HL-60/S4 (cell line): ENCODE data around the gene ESAM.

ENCODE experiments used
- in situ Hi-C: fragments of 300-500 bp; cut with MboI; formaldehyde crosslinking; loops from 2 replicates; pipeline ENCODE4 v1.14.3; 2022; ENCODE audit warnings: low sequenced_read_pairs

The ESAM gene

DNA sequence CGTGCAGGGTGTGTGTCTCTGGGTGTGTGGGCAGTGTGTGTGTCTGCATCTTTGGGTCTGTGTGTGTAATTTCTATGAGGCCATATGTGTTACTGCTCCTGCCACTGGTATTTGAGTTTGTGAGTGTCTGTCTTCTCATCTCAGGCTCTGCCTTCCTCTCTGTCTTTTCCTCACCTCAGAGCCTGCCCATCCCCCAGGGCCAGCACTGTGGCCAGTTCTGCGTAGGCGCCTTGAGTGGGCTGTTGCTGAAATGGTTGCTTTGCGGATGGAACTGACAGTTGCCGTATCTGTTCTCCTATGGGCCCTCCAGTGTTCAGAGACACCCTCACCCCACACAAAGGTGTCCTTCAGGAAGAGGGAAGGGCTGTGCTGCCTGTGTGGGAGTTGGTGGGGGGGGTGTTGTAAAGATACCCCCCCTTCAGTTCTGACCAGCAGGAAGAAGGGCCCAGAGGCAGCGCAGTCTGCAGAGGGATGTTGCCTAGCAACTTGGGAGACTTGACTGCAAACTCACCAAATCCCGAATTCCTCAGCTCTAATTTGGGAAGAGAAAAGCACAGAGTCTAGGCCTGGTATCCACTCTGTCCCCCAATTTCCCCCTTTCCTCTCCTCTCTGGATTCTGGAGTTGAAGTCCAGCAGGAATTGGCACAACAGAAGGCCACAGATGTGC is 24.3 kb downstream of the ESAM start:
- in situ Hi-C loops, result no loop called here

DNA sequence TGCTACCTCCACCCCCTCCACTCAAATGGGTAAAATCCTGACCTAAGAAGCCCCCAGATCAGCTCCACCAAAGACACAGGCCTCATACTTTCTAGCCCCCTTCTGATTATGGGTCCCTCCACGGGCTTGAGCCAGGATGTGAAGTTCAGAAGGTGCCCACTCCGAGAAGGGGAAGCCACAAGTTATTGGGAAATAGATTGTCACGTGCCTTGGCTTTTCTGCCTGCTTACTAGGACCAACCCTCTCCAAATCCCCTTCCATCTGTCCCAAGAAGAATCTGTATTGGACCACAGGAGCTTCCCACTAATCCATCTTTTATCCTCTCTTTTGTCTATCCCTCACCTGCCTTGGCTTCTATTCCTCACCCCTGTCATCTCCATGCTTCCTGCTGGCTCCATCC is 25.4 kb downstream of the ESAM start:
- in situ Hi-C loops, result no loop called here

DNA sequence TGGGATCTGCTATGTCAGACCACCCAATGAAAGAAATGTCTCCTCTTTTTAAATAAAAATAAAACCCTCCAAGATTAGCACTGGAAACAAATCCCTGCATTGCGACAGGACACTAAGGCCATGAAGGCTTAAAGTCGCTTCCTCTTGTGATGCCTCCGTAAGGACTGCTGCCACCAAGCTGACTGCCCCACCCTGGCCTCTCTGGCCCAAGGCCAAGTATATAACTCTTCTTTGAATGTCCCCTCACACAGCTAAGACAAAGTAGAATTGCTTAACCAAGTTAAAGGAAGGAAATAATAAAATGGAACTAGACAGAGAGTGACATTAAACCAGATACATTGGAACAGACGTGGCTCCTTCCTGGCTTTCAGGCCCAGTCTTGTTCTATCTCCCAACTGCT is 29.9 kb downstream of the ESAM start:
- in situ Hi-C loops, result no loop called here

GRCh38 chr11:124729571-124729970 is 32.5 kb downstream of the ESAM start:
- in situ Hi-C loops, result no loop called here

GRCh38 chr11:124728134-124728533 is 34.0 kb downstream of the ESAM start:
- in situ Hi-C loops, result no loop called here

GRCh38 chr11:124727474-124727873 is 34.6 kb downstream of the ESAM start:
- in situ Hi-C loops, result no loop called here

GRCh38 chr11:124725719-124726105 is 36.4 kb downstream of the ESAM start:
- in situ Hi-C loops, result no loop called here

DNA sequence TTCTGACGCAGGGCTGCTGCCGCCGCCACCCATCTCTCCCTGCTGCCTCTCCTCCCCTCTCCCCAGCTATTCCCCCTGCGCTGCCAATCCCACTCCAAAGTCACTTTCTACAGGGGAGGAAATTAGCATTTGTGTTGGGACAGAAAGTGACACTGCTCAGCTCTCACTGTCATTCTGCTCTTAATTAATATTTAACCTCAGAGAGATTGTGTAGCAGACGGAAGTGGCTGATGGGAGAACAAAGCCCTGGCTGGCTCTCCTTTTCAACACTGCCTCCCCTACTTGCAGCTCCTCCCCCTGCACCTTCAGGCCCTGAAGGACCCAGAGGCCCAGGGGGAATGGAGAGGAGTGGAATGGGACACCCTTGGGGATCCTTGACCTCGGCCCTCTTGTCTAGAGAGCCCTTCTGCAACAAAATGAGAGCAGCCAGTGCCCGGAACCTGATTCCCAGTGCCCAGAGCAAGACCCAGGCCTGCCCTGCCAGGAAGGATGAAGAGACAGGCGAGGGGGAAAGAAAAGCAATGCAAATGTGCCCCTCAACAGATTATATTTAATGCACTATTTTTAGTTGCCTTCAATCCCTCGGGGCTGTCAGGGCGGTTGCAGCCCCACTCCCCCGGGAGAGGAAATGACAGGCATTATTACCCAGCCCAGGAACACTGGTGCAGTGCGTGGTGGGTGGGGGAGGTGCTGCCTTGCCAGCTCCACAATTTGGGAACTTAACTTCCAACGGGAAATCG is 36.9 kb downstream of the ESAM start:
- in situ Hi-C loops, result no loop called here

DNA sequence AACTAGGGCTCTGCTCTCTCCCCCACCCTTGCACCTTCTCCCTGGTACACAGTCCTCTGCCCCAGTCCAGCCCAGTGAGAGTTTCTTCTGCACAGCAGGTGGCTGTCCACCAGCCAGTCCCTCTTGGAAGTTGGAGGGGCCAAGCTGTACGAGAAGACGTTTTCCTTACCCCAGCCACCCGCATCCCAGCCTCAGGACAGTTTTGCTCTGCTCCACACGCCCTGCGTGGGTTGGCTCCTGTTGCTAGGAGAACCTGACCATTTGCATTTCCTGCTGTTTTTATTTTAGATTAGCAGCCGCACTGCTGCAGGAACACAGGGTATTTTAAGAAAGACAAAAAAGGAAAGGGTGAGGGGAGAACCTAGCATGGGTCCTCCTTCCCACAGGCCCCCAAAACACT is 39.9 kb downstream of the ESAM start:
- in situ Hi-C loops, result no loop called here

DNA sequence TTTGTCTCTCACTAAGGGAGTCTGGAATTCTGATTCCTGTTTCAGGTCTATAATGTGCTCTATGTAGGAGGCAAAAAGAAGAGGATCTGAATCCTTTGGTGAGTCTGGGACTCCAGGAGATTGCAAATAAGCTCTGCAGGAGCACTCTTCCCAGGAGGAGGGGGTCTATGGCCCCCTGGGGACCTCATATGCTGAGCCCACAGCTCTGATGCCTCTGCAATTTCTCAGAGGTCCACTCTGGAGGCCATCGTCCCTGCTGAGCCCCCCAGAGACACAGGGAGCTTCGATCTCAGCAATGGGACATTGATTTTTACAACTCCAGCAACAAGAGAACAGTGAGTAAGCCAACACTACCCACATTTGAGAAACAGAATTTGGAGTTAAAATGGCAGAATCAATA is 42.6 kb downstream of the ESAM start:
- in situ Hi-C loops, result no loop called here

DNA sequence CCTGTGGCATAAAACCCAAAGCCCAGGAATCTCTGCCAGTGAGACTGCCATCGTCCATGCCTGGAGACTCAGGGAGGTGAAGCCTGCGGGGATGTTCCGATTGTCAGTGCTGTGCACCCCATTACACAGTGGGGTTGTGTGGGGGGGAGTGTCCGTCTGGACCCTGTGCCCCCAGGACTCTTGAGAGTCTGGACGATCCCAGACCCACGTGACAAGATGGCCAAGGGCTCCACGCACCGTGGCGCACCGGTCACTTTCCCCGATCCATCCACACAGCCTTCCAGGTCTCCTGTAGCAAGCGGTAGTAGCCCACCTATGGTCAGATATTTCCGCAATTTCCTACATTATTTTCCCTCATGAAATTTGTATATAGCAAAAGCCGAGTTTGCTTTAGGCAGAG is 43.3 kb downstream of the ESAM start:
- in situ Hi-C loops, result no loop called here

DNA sequence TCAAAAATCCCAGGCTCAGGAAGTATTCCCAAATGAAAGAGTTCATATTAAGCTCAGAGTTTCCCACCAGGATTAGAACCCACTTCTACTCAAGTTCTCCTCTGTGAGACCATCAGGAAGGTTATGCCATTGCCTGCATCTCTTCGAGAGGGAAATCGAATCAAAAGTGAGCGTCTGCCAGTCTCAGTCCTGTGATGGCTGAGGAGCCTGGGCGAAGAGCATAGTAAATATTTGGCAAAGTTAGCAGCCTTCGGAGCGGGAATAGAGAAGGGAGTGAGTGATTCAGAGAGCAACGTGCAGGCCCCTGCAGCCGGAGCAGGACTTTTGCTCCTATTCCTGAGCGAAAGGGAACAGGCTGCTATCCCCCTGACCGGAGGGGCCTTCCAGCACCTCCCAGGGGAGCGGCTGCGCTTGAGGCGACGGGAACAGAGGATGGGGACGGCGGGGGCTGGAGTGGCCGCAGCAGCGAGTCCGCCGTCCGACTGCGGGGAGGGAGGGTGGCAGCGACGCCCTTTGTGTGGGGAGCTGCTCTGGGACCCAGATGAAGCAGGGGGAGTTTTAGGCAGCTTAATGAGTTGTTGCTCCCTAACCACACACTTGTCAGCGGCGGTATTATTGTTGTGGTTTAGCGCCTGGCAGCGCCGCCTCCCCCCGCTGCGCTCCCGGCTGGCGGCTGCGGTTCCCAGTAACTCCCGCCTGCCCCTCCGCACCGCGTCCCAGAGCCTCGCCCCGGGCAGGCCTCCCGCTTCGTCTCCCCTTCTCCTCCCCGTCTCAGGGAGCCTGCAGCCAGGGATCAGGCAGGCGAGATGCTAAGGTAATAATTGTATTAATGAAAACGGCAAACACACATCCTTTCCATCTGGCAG is 44.1 kb downstream of the ESAM start:
- in situ Hi-C loops, result no loop called here

DNA sequence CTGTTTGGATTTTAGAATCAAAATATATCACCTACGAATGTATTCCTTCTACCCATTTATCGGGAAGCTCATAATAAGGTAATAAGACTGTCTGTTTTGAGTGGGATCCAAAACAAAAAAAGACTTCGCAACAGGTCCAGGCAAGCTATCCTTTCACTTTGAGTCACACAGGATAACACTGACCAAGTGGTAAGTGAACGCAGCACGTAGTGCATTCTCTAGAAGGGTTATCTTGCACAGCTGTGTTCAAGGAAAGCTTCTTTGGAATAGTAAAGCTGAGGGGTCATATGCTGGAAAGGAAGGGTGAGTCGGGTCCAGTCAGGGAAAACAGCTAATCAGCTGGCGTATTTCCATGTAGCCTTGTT is 44.7 kb downstream of the ESAM start:
- in situ Hi-C loops, result no loop called here

DNA sequence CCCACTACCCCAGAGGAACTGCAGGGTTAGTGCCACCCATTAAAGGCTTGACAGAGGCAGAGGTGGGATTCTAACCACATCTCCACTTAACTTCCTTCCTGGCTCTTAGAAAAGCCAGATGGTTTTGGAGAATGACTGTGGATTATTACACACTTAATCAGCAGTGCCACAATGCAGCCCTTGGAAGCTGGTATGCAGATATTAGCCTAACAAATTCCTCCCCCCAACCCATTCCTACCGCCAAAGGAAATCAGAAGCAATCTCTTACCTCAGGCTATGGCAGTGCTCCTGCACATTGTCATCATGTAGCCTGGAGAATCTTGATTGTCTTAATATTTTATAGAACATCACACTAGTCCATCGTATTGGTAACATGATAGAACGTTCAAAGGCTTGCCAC is 45.5 kb downstream of the ESAM start:
- in situ Hi-C loops, result no loop called here

DNA sequence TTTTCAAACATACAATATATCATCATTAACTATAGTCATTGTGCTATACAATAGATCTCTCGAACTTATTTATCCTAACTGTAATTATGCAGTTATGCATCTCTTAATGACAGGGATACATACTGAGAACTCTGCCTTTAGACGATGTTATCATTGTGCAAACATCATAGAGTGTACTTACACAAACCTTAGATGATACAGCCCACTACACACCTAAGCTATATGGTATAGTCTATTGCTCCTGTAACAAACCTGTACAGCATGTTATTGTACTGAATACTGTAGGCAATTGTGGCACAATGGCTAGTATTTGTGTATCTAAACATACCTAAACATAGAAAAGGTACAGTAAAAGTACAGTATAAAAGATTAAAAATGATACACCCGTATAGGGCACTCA is 49.7 kb downstream of the ESAM start:
- in situ Hi-C loops, result no loop called here

GRCh38 chr11:124707829-124708228 is 54.3 kb downstream of the ESAM start:
- in situ Hi-C loops, result no loop called here
